ENCODE data around the gene TRPV4.

GRCh38 chr12:109827080-109827479 is 6.1 kb downstream of the TRPV4 start:
- TF ChIP-seq CTCF (IDR thresholded peaks at IDR 0.05; ENCODE audit: extremely low read depth in 1 of 2, insufficient read depth in 1 of 2, low read depth in 1 of 2, low read length in 2 of 2) (no peak), MAX (IDR thresholded peaks at IDR 0.05; ENCODE audit: insufficient read depth, insufficient read length) (no peak), POLR2A (IDR thresholded peaks at IDR 0.05; ENCODE audit: low read depth, low read length) (no peak), POLR2AphosphoS5 (IDR thresholded peaks at IDR 0.05; ENCODE audit: insufficient read depth, low read depth, low read length) (no peak), EZH2 (IDR thresholded peaks at IDR 0.05; ENCODE audit: borderline replicate concordance, low read depth, low read length, severe bottlenecking) (no peak), FOS (IDR thresholded peaks at IDR 0.05; ENCODE audit: borderline replicate concordance, insufficient read depth, low read length) (no peak)

Data from endothelial cell of umbilical vein (primary cell).